ENCODE results near the gene GRID2IP. TPM values are rescaled to one million over a fixed set of nuclear protein-coding genes. Genes with fewer than 3 reads are reported as not detected.

Gene GRID2IP
- total and polyA plus RNA-seq, 2 of the 13 experiments (the other 11 are each of a cell fraction or from before 2014, with no cell fraction given) = 0.03 TPM; not detected in 1

GRCh38 chr7:6578114-6579084, 27.1 kb upstream of the GRID2IP start (continued):
- TF ChIP-seq, protein P1, sequence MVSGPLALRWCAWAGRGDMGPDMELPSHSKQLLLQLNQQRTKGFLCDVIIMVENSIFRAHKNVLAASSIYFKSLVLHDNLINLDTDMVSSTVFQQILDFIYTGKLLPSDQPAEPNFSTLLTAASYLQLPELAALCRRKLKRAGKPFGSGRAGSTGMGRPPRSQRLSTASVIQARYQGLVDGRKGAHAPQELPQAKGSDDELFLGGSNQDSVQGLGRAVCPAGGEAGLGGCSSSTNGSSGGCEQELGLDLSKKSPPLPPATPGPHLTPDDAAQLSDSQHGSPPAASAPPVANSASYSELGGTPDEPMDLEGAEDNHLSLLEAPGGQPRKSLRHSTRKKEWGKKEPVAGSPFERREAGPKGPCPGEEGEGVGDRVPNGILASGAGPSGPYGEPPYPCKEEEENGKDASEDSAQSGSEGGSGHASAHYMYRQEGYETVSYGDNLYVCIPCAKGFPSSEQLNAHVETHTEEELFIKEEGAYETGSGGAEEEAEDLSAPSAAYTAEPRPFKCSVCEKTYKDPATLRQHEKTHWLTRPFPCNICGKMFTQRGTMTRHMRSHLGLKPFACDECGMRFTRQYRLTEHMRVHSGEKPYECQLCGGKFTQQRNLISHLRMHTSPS (CRISPR knock-in tag; IDR thresholded peaks at IDR 0.05; ENCODE audit: low read depth) = peak; percentile 88
- TF ChIP-seq ZNF704 (CRISPR knock-in tag; IDR thresholded peaks at IDR 0.05; ENCODE audit: borderline replicate concordance) (no peak), ZNF569 (CRISPR knock-in tag; IDR thresholded peaks at IDR 0.05; ENCODE audit: borderline replicate concordance) (no peak), ARID3A (IDR thresholded peaks at IDR 0.05; ENCODE audit: low read depth, low read length) (peak; percentile 77), MEIS2 (CRISPR knock-in tag; IDR thresholded peaks at IDR 0.05) (0 out of 2 replicates have a peak, but pooled peaks have one; percentile 15), ZNF776 (CRISPR knock-in tag; IDR thresholded peaks at IDR 0.05) (no peak), ZNF788 (CRISPR knock-in tag; IDR thresholded peaks at IDR 0.05; ENCODE audit: borderline replicate concordance) (peak; percentile 61; the same call in 1 of the 2 replicates), STAT5B (CRISPR knock-in tag; IDR thresholded peaks at IDR 0.05) (no peak), ZNF432 (CRISPR knock-in tag; IDR thresholded peaks at IDR 0.05; ENCODE audit: borderline replicate concordance) (no peak)
- TF ChIP-seq, protein P2, sequence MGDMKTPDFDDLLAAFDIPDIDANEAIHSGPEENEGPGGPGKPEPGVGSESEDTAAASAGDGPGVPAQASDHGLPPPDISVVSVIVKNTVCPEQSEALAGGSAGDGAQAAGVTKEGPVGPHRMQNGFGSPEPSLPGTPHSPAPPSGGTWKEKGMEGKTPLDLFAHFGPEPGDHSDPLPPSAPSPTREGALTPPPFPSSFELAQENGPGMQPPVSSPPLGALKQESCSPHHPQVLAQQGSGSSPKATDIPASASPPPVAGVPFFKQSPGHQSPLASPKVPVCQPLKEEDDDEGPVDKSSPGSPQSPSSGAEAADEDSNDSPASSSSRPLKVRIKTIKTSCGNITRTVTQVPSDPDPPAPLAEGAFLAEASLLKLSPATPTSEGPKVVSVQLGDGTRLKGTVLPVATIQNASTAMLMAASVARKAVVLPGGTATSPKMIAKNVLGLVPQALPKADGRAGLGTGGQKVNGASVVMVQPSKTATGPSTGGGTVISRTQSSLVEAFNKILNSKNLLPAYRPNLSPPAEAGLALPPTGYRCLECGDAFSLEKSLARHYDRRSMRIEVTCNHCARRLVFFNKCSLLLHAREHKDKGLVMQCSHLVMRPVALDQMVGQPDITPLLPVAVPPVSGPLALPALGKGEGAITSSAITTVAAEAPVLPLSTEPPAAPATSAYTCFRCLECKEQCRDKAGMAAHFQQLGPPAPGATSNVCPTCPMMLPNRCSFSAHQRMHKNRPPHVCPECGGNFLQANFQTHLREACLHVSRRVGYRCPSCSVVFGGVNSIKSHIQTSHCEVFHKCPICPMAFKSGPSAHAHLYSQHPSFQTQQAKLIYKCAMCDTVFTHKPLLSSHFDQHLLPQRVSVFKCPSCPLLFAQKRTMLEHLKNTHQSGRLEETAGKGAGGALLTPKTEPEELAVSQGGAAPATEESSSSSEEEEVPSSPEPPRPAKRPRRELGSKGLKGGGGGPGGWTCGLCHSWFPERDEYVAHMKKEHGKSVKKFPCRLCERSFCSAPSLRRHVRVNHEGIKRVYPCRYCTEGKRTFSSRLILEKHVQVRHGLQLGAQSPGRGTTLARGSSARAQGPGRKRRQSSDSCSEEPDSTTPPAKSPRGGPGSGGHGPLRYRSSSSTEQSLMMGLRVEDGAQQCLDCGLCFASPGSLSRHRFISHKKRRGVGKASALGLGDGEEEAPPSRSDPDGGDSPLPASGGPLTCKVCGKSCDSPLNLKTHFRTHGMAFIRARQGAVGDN (CRISPR knock-in tag; IDR thresholded peaks at IDR 0.05) = peak; percentile 41; the same call in 1 of the 2 replicates
- TF ChIP-seq, protein P3, sequence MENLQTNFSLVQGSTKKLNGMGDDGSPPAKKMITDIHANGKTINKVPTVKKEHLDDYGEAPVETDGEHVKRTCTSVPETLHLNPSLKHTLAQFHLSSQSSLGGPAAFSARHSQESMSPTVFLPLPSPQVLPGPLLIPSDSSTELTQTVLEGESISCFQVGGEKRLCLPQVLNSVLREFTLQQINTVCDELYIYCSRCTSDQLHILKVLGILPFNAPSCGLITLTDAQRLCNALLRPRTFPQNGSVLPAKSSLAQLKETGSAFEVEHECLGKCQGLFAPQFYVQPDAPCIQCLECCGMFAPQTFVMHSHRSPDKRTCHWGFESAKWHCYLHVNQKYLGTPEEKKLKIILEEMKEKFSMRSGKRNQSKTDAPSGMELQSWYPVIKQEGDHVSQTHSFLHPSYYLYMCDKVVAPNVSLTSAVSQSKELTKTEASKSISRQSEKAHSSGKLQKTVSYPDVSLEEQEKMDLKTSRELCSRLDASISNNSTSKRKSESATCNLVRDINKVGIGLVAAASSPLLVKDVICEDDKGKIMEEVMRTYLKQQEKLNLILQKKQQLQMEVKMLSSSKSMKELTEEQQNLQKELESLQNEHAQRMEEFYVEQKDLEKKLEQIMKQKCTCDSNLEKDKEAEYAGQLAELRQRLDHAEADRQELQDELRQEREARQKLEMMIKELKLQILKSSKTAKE (CRISPR knock-in tag; IDR thresholded peaks at IDR 0.05; ENCODE audit: borderline replicate concordance) = peak; percentile 66; the same call in 1 of the 2 replicates
- TF ChIP-seq, protein P4, sequence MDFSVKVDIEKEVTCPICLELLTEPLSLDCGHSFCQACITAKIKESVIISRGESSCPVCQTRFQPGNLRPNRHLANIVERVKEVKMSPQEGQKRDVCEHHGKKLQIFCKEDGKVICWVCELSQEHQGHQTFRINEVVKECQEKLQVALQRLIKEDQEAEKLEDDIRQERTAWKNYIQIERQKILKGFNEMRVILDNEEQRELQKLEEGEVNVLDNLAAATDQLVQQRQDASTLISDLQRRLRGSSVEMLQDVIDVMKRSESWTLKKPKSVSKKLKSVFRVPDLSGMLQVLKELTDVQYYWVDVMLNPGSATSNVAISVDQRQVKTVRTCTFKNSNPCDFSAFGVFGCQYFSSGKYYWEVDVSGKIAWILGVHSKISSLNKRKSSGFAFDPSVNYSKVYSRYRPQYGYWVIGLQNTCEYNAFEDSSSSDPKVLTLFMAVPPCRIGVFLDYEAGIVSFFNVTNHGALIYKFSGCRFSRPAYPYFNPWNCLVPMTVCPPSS (IDR thresholded peaks at IDR 0.05) = no peak
